Measurements from ENCODE around the gene GRHL1. TPM values are rescaled to one million over a fixed set of nuclear protein-coding genes. Genes with fewer than 3 reads are reported as not detected.

The GRHL1 gene
- total RNA-seq, 4 donors from 2014 or later: 1.3 to 6.6 (median 1.5) TPM; not detected in 1

GRCh38 chr2:9974343-9974742, 22.9 kb downstream of the GRHL1 start:
- no peaks in the 10 kb centered on the region for H3K9me3 ChIP-seq
- H3K4me1 ChIP-seq: no peaks in the 10 kb centered on the region
- H3K27me3 ChIP-seq: no peaks in the 10 kb centered on the region
- TF ChIP-seq POLR2A (IDR thresholded peaks at IDR 0.05): no peak
- TF ChIP-seq, protein P1, sequence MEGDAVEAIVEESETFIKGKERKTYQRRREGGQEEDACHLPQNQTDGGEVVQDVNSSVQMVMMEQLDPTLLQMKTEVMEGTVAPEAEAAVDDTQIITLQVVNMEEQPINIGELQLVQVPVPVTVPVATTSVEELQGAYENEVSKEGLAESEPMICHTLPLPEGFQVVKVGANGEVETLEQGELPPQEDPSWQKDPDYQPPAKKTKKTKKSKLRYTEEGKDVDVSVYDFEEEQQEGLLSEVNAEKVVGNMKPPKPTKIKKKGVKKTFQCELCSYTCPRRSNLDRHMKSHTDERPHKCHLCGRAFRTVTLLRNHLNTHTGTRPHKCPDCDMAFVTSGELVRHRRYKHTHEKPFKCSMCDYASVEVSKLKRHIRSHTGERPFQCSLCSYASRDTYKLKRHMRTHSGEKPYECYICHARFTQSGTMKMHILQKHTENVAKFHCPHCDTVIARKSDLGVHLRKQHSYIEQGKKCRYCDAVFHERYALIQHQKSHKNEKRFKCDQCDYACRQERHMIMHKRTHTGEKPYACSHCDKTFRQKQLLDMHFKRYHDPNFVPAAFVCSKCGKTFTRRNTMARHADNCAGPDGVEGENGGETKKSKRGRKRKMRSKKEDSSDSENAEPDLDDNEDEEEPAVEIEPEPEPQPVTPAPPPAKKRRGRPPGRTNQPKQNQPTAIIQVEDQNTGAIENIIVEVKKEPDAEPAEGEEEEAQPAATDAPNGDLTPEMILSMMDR (IDR thresholded peaks at IDR 0.05): no peak
- H3K27ac ChIP-seq: no peak overlapping the region
- no peak overlapping the region for H3K4me3 ChIP-seq
- no peaks in the 10 kb centered on the region for H3K36me3 ChIP-seq
- DNase-seq: no peak

GRCh38 chr2:9975328-9975727, 23.8 kb downstream of the GRHL1 start:
- H3K4me3 ChIP-seq: no peak overlapping the region
- H3K9me3 ChIP-seq: no peaks in the 10 kb centered on the region
- TF ChIP-seq POLR2A (IDR thresholded peaks at IDR 0.05): no peak
- TF ChIP-seq, protein P1 (IDR thresholded peaks at IDR 0.05): no peak
- no peaks in the 10 kb centered on the region for H3K4me1 ChIP-seq
- no peaks in the 10 kb centered on the region for H3K27me3 ChIP-seq
- no peak for DNase-seq
- H3K27ac ChIP-seq: peak overlapping the region in 1 of 4 donors; percentile 14
- H3K36me3 ChIP-seq: no peaks in the 10 kb centered on the region

DNA sequence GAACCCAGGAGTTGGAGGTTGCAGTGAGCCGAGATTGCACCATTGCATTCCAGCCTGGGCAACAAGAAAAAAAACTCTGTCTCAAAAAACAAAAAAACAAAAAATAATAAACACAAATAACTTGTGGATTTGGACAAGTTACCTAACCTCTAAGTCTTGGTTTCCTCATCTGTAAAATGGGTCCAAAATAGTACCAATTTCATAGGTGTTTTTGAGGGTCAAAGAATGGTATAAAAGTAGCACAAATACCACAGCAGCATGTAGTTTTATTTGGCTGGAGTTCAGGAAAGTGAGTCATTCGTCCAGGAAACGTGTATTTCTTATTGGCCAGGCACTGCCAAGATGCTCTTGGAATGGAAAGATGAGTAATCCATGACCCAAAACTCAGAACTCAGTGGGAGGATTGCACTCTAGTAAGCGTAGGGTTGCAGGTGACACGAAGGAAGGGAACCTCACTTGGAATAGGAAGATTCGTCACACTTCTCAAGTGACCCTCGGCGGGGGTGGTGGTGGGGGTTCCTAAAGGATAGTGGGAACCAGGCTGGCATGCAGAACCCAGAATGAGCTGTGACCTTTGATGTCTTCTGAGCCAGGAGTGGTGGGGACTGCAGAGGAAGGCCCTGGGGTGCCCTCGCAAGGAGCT, 24.4 kb downstream of the GRHL1 start:
- Histone ChIP-seq H3K9me3 (no peaks in the 10 kb centered on the region), H3K4me1 (no peaks in the 10 kb centered on the region), H3K27me3 (no peaks in the 10 kb centered on the region), H3K36me3 (no peaks in the 10 kb centered on the region), H3K4me3 (no peak overlapping the region), H3K27ac (peak overlapping the region in 1 of 4 donors; percentile 14)
- TF ChIP-seq POLR2A (IDR thresholded peaks at IDR 0.05): no peak
- TF ChIP-seq, protein P1 (IDR thresholded peaks at IDR 0.05): no peak
- no peak for DNase-seq

- H3K27me3 ChIP-seq: no peaks in the 10 kb centered on the region
- DNase-seq: no peak
- H3K36me3 ChIP-seq: no peaks in the 10 kb centered on the region
- no peak overlapping the region for H3K4me3 ChIP-seq
- H3K4me1 ChIP-seq: peaks cover 0 to 6% (median 0%) of the 10 kb centered on the region in 4 donors
- H3K27ac ChIP-seq: no peak overlapping the region
- TF ChIP-seq POLR2A (IDR thresholded peaks at IDR 0.05): no peak
- TF ChIP-seq, protein P1 (IDR thresholded peaks at IDR 0.05): no peak
- no peaks in the 10 kb centered on the region for H3K9me3 ChIP-seq
Measured at GRCh38 chr2:9979977-9980376, 28.5 kb downstream of the GRHL1 start.

DNA sequence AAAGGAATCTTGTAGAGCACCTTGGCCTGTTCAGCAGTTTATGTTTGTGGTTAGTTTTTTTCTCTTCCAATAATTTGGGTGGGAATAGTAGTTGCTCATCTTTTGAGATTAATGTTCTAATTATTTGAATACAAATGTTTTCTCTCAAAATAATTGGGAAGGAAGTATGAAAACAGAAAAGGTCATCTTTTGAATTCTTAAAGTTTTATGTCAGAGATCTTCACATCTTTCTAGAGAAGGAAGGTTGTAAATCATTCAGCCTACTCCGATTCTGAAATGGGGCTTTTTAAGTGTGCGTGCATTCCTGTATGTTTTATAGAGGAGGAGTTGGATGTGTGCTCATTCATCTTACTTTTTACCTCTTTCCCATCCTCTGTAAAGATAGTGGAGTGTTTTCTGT, 29.0 kb downstream of the GRHL1 start:
- no peak for DNase-seq
- H3K36me3 ChIP-seq: no peaks in the 10 kb centered on the region
- H3K4me1 ChIP-seq: peaks cover 0 to 6% (median 0%) of the 10 kb centered on the region in 4 donors
- H3K4me3 ChIP-seq: no peak overlapping the region
- H3K9me3 ChIP-seq: no peaks in the 10 kb centered on the region
- no peak overlapping the region for H3K27ac ChIP-seq
- no peaks in the 10 kb centered on the region for H3K27me3 ChIP-seq
- TF ChIP-seq POLR2A (IDR thresholded peaks at IDR 0.05): no peak
- TF ChIP-seq, protein P1 (IDR thresholded peaks at IDR 0.05): no peak
